Peyer's patch (tissue), 4 donors: ENCODE results near the gene ATP10A.

Experiments used
- CTCF ChIP-seq, 6 experiments: fragments of 450-650 bp in 4 of 6; fragments of 200-600 bp in 2 of 6; sonication (generic) in 1 of 6; IDR thresholded peaks; one replicate each; pipeline ENCODE4 v1.5.1; 2017 to 2019; ENCODE audit warnings: antibody characterized with exemption in 6 of 6, mild to moderate bottlenecking in 3 of 6, moderate library complexity in 1 of 6
- POLR2A ChIP-seq, 2 donors: fragments of 450-650 bp; IDR thresholded peaks; one replicate each; pipeline ENCODE4 v1.5.1; 2017; ENCODE audit warnings: antibody characterized with exemption in 2 of 2, mild to moderate bottlenecking in 2 of 2, moderate library complexity in 2 of 2

- no peak for TF ChIP-seq CTCF (IDR thresholded peaks at IDR 0.05)
- no peak for TF ChIP-seq POLR2A (IDR thresholded peaks at IDR 0.05)
Observed at GRCh38 chr15:25766417-25766816, 96.7 kb downstream of the ATP10A start.
